GM12873 (cell line): ENCODE measurements around the gene LCN12.

Experiments used
- TF ChIP-seq, protein P1 (sequence below): IDR thresholded peaks from 2 replicates; pipeline ENCODE4 v1.5.1; 2012; ENCODE audit warnings: low read depth, mild to moderate bottlenecking, moderate library complexity, low read length, control low read depth; ENCODE audit not compliant: insufficient read depth; ENCODE audit errors: missing control alignments

The LCN12 gene

GRCh38 chr9:136953771-136954269 lies 1.7 kb downstream of the LCN12 start:
- TF ChIP-seq, protein P1, sequence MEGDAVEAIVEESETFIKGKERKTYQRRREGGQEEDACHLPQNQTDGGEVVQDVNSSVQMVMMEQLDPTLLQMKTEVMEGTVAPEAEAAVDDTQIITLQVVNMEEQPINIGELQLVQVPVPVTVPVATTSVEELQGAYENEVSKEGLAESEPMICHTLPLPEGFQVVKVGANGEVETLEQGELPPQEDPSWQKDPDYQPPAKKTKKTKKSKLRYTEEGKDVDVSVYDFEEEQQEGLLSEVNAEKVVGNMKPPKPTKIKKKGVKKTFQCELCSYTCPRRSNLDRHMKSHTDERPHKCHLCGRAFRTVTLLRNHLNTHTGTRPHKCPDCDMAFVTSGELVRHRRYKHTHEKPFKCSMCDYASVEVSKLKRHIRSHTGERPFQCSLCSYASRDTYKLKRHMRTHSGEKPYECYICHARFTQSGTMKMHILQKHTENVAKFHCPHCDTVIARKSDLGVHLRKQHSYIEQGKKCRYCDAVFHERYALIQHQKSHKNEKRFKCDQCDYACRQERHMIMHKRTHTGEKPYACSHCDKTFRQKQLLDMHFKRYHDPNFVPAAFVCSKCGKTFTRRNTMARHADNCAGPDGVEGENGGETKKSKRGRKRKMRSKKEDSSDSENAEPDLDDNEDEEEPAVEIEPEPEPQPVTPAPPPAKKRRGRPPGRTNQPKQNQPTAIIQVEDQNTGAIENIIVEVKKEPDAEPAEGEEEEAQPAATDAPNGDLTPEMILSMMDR, result no peak

DNA sequence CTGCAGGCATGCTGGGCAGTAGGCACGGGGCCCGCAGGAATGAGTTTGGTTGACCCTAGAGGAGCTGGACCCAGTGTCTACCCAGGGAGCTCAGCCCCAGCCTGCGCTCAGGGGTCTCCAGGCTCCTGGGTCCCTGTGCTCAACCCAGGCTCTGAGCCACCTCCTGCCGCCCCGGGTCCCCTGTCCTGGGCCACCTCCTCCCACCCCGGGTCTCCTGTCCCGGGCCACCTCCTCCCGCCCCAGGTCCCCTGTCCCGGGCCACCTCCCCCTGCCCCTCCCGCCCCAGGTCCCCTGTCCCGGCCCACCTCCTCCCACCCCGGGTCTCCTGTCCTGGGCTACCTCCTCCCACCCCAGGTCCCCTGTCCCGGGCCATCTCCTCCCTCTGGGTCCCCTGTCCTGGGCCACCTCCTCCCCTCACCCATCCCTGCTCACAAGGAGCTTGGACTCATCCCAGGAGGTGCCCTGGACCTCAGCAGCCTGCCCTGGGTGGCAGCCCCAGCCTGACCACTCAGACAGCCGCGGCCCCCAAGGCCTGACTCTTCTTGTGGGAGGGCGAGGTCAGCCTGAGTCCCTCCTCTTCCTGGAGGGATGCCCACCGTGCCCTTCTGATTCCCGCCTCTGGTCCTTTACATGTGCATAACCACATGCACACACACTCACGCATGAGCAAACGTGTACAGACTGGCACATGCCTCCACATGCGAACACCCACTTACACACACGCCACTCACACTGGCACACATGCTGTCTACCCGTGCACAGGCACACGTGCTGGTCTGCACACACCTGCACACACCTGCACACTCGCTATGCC lies 2.4 kb downstream of the LCN12 start:
- TF ChIP-seq, protein P1, result no peak

- TF ChIP-seq, protein P1, result no peak
Measured at GRCh38 chr9:136955202-136955942, 3.3 kb downstream of the LCN12 start.

DNA sequence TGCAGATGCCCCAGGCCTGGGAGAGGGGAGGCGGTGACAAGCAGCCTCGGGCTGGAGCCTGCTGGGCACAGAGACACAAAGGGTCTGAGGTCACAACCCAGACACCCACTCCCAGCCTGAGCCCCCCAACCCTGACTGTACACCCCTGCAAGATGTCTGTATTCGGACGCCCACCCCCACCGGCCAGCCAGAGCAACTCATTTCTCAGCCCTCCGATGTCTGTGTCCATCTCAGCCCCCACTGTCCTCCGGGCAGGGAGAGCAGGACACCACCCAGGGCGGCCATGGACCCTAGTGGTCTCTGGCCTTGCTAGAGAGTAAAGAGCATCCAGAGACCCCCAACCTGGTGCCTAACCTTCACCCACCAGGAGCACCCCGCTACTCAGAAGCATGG lies 3.9 kb downstream of the LCN12 start:
- TF ChIP-seq, protein P1, result no peak

DNA sequence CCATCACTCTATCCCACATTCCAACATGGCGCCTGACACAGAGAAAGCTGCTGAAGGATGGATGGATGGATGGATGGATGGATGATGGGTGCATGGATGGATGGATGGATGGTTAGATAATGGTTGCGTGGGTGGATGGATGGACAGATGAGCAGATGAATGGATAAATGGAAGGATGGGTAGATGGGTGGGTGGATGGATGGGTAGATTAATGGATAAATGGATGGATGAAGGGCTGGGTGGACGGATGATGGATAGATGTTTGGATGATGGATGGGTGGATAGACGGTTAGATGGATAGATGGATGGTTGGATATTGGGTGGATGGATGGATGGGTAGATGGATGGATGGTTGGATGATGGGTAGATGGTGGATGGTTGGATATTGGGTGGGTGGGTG lies 4.5 kb downstream of the LCN12 start:
- TF ChIP-seq, protein P1, result no peak

DNA sequence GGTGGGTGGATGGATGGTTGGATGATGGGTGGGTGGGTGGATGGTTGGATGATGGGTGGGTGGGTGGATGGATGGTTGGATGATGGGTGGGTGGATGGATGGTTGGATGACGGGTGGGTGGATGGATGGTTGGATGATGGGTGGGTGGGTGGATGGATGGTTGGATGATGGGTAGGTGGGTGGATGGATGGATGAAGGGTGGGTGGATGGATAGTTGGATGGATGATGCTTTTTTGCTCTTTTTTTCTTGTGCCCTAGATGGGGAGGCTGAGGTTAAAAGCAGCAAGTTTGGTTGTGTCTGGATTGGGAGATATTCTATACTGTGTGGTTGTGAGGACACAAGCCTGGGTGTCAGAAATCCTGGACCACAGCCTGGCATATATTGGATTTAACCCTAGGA lies 5.4 kb downstream of the LCN12 start:
- TF ChIP-seq, protein P1, result no peak

- TF ChIP-seq, protein P1, result no peak
Measured at GRCh38 chr9:136957901-136958300, 5.8 kb downstream of the LCN12 start.
